Type B pancreatic cell (in vitro differentiated cells): Measurements from ENCODE around the gene HOXD10. TPM values are rescaled to one million over a fixed set of nuclear protein-coding genes. Genes with fewer than 3 reads are reported as not detected.

Experiments used
- DNase-seq: peaks from one replicate; pipeline ENCODE4 v3.0.0; 2021; ENCODE audit warnings: mixed read lengths; ENCODE audit not compliant: unreplicated experiment; ENCODE audit errors: extremely low spot score
- H3K27ac Mint-ChIP-seq: 2 replicates; pipeline ENCODE4 v1.8.0; 2021; ENCODE audit warnings: mild to moderate bottlenecking, mixed read lengths
- H3K27me3 Mint-ChIP-seq: 2 replicates; pipeline ENCODE4 v1.8.0; 2021; ENCODE audit warnings: mixed read lengths
- H3K36me3 Mint-ChIP-seq: 2 replicates; pipeline ENCODE4 v1.8.0; 2021; ENCODE audit warnings: mixed read lengths
- H3K4me1 Mint-ChIP-seq: one replicate; pipeline ENCODE4 v1.8.0; 2021; ENCODE audit warnings: mixed read lengths; ENCODE audit not compliant: unreplicated experiment
- H3K4me3 Mint-ChIP-seq: 2 replicates; pipeline ENCODE4 v1.8.0; 2021; ENCODE audit warnings: mild to moderate bottlenecking, mixed read lengths
- H3K9me3 Mint-ChIP-seq: 2 replicates; pipeline ENCODE4 v1.8.0; 2021; ENCODE audit warnings: mixed read lengths
- CTCF ChIP-seq: fragments of 200-600 bp; sonication (generic); conservative IDR thresholded peaks from 2 replicates; pipeline ENCODE4 v1.5.0; 2021; ENCODE audit warnings: antibody characterized with exemption, mild to moderate bottlenecking
- total RNA-seq: library from RNA; stranded (reverse); gene quantifications from 2 replicates; pipeline ENCODE4 v1.2.1, GENCODE V29; 2021; ENCODE audit warnings: low replicate concordance

HOXD10 gene
- total RNA-seq, 1 donor from 2014 or later = 0.56 TPM

GRCh38 chr2:176098366-176099158, 18.0 kb upstream of the HOXD10 start:
- no peak for TF ChIP-seq CTCF
- peak overlapping the region; percentile 86 for H3K4me3 Mint-ChIP-seq

GRCh38 chr2:176099159-176099727, 17.3 kb upstream of the HOXD10 start:
- TF ChIP-seq CTCF = no peak
- DNase-seq = peak; percentile 59
- Mint-ChIP-seq H3K27me3 (peaks cover 98% of the 10 kb centered on the region), H3K27ac (no peak overlapping the region), H3K36me3 (no peaks in the 10 kb centered on the region), H3K4me3 (peak overlapping the region; percentile 66), H3K9me3 (no peaks in the 10 kb centered on the region), H3K4me1 (peaks cover 4% of the 10 kb centered on the region)

More at GRCh38 chr2:176098366-176099158, 18.0 kb upstream of the HOXD10 start:
- Mint-ChIP-seq H3K9me3 (no peaks in the 10 kb centered on the region), H3K4me1 (peaks cover 4% of the 10 kb centered on the region), H3K36me3 (no peaks in the 10 kb centered on the region), H3K27ac (no peak overlapping the region), H3K27me3 (peaks cover 98% of the 10 kb centered on the region)
- DNase-seq = peak; percentile 70

GRCh38 chr2:176099728-176100546, 16.6 kb upstream of the HOXD10 start, which contains the start of gene HOXD12:
Gene HOXD12, plus strand, starts transcription at chr2:176099795. Its CDS starts 7 bp downstream, at chr2:176099802.
- Mint-ChIP-seq H3K27ac (no peak within 1 kb of the TSS), H3K27me3 (peaks cover 98% of the 10 kb centered on the region), H3K4me1 (peaks cover 7% of the 10 kb centered on the region), H3K9me3 (no peaks in the 10 kb centered on the region), H3K36me3 (no peaks in the 10 kb centered on the region), H3K4me3 (peak within 1 kb of the TSS; percentile 66)
- peak; percentile 66 for DNase-seq
- no peak for TF ChIP-seq CTCF

- TF ChIP-seq CTCF = no peak
- Mint-ChIP-seq H3K9me3 (no peaks in the 10 kb centered on the region), H3K4me3 (no peak overlapping the region), H3K4me1 (peaks cover 10% of the 10 kb centered on the region), H3K36me3 (no peaks in the 10 kb centered on the region), H3K27ac (no peak overlapping the region), H3K27me3 (peaks cover 98% of the 10 kb centered on the region)
- peak; percentile 64 for DNase-seq
Measured at GRCh38 chr2:176100547-176101140, 15.9 kb upstream of the HOXD10 start.

GRCh38 chr2:176101216-176101830, 15.3 kb upstream of the HOXD10 start:
- no peaks in the 10 kb centered on the region for H3K9me3 Mint-ChIP-seq
- no peak for DNase-seq
- no peaks in the 10 kb centered on the region for H3K36me3 Mint-ChIP-seq
- H3K4me3 Mint-ChIP-seq = no peak overlapping the region
- H3K4me1 Mint-ChIP-seq = peaks cover 16% of the 10 kb centered on the region
- H3K27me3 Mint-ChIP-seq = peaks cover 98% of the 10 kb centered on the region
- TF ChIP-seq CTCF = no peak
- no peak overlapping the region for H3K27ac Mint-ChIP-seq
